Measurements from ENCODE around the gene FERMT3.

Gene FERMT3

DNA sequence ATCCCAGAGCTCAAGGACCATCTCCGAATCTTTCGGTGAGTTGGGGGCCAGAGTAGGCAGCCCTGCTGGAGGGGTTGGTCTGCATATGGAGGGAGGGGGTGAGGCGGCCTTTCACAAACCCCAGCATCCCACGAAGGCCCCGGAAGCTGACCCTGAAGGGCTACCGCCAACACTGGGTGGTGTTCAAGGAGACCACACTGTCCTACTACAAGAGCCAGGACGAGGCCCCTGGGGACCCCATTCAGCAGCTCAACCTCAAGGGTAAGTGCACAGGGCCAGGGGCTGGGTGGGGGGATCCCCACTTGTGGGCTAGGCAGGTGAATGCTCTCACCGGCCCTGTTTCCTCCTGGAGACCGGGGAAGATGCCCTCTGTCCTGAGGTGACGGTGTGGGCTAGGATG, 13.2 kb downstream of the FERMT3 start:
- no peak for DNase-seq

- no peak for DNase-seq
Observed at GRCh38 chr11:64220271-64220670, 13.8 kb downstream of the FERMT3 start.

DNA sequence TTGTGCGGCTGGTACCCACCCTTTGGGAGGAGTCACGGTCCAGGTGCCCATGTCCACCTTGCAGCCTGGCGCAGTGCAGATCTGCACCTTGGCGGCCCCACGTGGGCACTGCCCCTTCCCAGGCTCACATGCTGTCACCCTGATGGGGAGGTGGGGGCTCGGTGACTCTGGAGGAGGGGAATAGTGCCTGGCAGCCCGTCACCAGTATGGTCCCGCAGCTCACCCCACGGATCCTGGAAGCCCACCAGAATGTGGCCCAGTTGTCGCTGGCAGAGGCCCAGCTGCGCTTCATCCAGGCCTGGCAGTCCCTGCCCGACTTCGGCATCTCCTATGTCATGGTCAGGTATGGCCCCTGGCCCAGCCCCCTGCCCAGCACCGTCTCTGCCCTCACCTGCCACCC, 14.3 kb downstream of the FERMT3 start:
- no peak for DNase-seq

DNA sequence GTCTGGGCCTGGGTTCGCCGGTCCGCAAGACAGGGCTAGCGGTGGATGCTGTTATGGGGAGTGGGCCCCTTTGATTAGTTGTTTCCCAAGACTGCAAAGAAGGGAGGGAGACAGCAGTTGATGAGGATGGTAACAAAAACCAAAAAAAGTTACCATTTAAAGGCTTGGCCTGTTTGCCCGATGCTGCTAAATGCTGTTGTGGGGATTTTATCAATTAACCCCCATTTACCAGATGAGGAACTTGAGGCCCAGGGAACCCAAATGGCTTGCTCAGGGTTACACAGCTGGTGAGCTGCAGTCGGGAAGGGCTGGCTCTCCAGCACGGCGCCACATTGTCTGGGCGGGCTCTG, 16.1 kb downstream of the FERMT3 start:
- DNase-seq, result no peak

DNA sequence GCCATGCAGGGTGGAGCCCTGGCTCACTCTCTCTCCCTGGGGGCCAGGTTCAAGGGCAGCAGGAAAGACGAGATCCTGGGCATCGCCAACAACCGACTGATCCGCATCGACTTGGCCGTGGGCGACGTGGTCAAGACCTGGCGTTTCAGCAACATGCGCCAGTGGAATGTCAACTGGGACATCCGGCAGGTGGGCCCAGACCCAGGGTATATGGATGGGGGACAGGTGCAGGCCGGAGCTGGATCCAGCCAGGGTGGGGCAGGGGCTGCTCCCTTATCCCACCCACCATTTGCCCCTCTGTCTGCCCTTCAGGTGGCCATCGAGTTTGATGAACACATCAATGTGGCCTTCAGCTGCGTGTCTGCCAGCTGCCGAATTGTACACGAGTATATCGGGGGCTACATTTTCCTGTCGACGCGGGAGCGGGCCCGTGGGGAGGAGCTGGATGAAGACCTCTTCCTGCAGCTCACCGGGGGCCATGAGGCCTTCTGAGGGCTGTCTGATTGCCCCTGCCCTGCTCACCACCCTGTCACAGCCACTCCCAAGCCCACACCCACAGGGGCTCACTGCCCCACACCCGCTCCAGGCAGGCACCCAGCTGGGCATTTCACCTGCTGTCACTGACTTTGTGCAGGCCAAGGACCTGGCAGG, 16.6 kb downstream of the FERMT3 start:
- no peak for DNase-seq

GRCh38 chr11:64224151-64224890, 17.8 kb downstream of the FERMT3 start:
- DNase-seq, result no peak

DNA sequence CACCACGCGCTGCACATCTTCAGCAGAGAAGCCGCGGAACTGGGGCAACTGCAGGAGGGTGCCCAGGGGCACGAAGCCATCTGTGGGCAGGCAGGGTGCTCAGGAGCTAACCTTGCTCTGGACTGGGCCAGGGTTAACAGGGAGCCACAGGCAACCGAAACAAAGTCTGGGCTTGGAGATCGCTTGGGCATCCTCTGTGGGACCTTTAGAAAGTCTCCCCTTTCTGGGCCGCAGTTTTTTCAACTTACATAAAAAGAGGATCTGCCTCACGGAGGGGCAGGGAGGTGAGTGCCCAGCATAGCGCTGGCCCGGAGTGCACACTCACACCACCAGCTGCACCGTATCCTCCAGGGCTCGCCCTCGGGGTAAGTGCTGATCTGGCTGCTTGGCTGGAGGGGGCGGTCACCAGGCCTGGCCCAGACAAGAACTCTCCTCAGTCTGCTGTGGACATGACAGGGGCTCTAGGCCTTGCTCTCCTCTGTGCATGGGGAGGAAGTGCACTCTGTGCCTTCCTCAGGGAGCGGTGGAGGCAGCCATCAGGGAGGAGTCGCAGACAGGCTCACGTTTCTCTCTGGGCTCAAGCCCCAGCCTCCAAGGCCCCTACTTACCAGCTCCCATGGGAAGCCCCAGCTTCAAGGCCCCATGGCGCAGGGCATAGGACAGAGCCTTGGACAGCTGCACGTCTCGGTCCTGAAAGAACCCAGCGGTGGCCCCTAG, 18.5 kb downstream of the FERMT3 start:
- no peak for DNase-seq

- peak; percentile 92 for DNase-seq
Observed at GRCh38 chr11:64225608-64226506, 19.3 kb downstream of the FERMT3 start, which contains the start of the genes NUDT22 and TRPT1. Gene NUDT22, plus strand, starts transcription at chr11:64226274. Its CDS starts 379 bp downstream, at chr11:64226653. Gene TRPT1, minus strand, starts transcription at chr11:64226186. Its CDS starts 326 bp downstream, at chr11:64225860.

DNA sequence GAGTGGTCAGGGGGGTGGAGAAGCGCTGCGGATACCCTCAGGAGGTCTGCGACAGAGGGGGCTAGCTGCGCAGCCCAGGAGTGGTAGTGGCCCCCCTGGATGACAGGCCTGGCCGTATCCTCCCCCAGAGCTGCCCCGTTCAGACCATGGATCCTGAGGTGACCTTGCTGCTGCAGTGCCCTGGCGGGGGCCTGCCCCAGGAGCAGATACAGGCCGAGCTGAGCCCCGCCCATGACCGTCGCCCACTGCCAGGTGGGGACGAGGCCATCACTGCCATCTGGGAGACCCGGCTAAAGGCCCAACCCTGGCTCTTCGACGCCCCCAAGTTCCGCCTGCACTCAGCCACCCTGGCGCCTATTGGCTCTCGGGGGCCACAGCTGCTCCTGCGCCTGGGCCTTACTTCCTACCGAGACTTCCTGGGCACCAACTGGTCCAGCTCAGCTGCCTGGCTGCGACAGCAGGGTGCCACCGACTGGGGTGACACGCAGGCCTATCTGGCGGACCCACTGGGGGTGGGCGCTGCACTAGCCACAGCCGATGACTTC, 20.1 kb downstream of the FERMT3 start:
- DNase-seq, result no peak

DNA sequence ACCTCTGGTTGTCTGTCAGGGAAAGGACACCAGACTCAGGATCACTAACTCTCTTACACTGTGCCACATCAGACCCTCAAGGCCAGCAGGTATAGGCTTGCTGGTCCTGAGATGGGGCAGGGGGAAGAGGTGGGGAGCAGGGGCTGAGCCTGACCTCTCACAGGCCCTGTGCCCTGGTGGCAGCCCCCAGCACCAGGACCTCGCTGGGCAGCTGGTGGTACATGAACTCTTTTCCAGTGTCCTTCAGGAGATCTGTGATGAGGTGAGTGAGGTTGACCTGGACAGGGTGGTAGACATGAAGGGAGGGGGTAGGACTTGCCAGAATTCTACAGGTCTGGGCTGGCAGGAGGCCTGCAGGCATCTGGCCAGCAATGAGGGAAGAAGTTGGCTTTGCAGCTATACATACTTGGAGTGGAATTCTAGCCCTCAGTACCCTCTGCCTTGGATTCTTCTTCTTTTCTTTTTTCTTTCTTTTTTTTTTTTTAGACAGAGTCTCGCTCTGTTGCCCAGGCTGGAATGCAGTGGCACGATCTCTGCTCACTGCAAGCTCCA, 21.0 kb downstream of the FERMT3 start:
- no peak for DNase-seq

DNA sequence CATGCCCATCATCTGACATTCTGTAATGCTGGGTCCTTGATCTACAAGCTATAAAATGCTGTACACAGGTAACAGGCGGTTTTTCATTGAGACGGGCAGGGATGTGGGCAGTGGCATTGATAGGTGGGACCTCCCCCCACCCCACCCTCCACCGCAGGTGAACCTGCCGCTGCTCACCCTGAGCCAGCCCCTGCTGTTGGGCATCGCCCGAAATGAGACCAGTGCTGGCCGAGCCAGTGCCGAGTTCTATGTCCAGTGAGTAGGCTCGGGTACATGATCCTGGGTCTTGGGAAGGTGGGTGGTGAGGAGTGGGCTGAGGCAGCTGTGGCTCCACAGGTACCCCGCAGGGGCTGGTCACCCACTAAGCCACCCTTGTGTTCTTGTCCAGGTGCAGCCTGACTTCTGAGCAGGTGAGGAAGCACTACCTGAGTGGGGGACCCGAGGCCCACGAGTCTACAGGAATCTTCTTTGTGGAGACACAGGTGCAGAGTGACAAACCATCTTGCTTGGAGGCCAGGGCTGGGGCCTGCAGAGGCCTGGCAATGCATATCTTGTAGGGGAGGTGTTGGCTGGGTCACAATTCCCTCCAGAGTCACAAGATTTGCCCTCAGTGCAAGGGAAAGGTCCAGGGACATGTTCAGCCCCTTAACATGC, 22.7 kb downstream of the FERMT3 start:
- DNase-seq, result no peak

GRCh38 chr11:64229744-64230170, 23.2 kb downstream of the FERMT3 start:
- DNase-seq, result no peak

GRCh38 chr11:64230171-64230984, 23.9 kb downstream of the FERMT3 start, which contains the start of gene DNAJC4:
Gene DNAJC4, plus strand, starts transcription at chr11:64230548. Its CDS starts 307 bp downstream, at chr11:64230855.
- peak; percentile 97 for DNase-seq

- no peak for DNase-seq
Observed at GRCh38 chr11:64230985-64231365, 24.5 kb downstream of the FERMT3 start.

DNA sequence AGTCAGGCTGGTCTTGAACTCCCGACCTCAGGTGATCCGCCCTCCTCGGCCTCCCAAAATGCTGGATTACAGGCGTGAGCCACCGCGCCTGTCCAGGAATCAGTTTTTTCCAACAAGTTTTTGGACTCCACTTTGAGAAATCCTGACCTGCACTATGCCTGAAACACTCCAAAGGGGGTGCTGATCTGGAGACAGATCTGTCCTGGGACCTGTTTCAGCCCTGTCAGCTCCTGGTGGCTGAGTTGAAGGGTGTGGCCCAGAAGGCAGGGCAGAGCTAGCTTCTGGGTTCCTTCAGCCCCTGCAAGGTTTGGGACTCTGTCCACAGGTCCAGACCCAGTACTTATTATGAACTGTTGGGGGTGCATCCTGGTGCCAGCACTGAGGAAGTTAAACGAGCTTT, 25.0 kb downstream of the FERMT3 start:
- DNase-seq, result no peak

DNA sequence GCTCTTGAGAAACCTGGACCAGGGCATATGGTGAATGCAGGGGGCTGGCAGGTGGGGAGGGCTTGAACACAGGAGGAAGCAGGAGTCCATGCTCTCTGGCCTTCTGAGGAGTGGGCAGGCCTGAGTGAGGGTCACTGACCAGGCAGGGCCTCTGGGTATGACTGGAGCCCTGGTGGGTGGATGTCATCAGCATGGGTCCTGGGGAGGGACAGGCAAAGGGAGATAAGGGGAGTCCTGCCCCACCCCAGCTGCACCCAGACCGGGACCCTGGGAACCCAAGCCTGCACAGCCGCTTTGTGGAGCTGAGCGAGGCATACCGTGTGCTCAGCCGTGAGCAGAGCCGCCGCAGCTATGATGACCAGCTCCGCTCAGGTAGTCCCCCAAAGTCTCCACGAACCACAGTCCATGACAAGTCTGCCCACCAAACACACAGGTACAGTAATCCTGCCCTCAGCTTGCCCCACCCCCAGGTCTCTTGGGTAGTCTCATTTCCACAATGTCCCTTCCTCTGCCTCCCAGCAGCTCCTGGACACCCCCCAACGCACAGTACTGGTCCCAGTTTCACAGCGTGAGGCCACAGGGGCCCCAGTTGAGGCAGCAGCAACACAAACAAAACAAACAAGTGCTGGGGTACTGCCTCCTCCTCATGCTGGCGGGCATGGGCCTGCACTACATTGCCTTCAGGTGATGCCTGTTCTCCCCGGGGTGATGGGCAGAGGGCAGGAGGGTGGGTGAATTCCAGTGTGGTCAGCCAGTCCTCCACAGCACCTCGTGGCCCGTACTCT, 25.9 kb downstream of the FERMT3 start:
- no peak for DNase-seq

DNA sequence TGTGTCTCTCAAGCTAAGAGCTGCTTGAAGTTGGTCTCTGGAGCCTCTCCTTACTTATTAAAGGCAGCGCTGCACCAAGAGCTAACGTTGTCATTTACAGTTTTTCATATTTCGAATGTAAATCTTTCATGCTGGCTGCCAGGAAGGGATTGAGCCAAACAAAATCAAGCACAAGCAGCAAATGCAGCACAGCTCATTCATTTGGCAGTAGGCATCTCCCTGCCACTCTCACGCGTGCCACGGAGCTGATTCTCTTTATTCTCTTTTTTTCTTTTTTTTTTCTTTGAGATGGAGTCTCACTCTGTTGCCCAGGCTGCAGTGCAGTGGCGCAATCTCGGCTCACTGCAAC, 26.4 kb downstream of the FERMT3 start:
- DNase-seq, result no peak

DNA sequence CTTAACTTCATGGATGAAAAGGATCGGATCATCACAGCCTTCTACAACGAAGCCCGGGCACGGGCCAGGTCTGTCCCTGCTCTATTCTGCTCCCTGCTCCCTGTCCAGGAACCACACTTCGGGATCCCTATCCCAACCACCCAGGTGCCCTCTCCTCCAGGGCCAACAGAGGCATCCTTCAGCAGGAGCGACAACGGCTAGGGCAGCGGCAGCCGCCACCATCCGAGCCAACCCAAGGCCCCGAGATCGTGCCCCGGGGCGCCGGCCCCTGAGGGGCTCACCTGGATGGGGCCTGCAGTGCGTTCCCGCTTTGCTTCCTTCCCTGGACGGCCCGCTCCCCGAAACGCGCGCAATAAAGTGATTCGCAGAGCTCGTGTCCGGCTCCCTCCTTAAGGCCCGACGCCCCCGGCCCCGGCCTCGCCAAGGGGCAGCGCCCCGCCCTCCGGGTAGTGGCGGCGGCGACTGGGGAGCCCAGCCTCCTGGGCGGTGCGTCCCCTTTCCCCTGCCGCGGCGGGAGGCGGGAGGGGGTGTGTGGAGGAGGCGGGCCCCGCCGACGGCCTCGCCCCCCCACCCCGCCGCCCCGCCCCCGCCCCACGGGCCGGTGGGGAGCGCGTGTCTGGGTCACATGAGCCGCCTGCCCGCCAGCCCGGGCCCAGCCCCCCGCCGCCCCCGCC, 27.5 kb downstream of the FERMT3 start, which contains the start of gene VEGFB:
VEGFB (plus strand) TSS at position 672 of the 674 bp plus-strand sequence. CDS start 250 bp downstream, outside the sequence.
- peak; percentile 80 for DNase-seq

Measured in right kidney (tissue), 1 donor.